Keratinocyte (primary cell): ENCODE measurements around the gene DCUN1D2.

Source experiments
- CTCF ChIP-seq, 3 experiments: IDR thresholded peaks in 1 of 3; conservative IDR thresholded peaks in 1 of 3; optimal IDR thresholded peaks in 1 of 3; 2 replicates in 2 of 3; 3 replicates in 1 of 3; pipeline versions ENCODE3 to v1.5.1; 2011; ENCODE audit warnings: low read length in 3 of 3, mild to moderate bottlenecking in 3 of 3, moderate library complexity in 2 of 3, control low read depth in 1 of 3, inconsistent platforms in 1 of 3; ENCODE audit not compliant: insufficient read depth in 2 of 3; ENCODE audit errors: extremely low read depth in 1 of 3
- EZH2 ChIP-seq: IDR thresholded peaks from one replicate; pipeline ENCODE4 v1.6.1; 2012; ENCODE audit warnings: inconsistent platforms, mild to moderate bottlenecking, low read length, moderate library complexity

GRCh38 chr13:113412440-113412839 lies 78.1 kb downstream of the DCUN1D2 start:
- TF ChIP-seq CTCF (optimal IDR thresholded peaks at IDR 0.05 in 1 of 3, IDR thresholded peaks at IDR 0.05 in 1 of 3, conservative IDR thresholded peaks at IDR 0.05 in 1 of 3; ENCODE audit: extremely low read depth in 1 of 3, insufficient read depth in 2 of 3, low read length in 3 of 3) (no peak), EZH2 (no peak)
